HG02759 (cell line): ENCODE data around the gene ELAPOR1.
A peak's percentile ranks its signal among the peaks of the same experiment; 100 is the strongest.

Experiments
- ATAC-seq: cut with Tn5 transposase; IDR thresholded peaks from one replicate; pipeline ENCODE4 v1.9.1; 2021; ENCODE audit warnings: mild to moderate bottlenecking, moderate library complexity; ENCODE audit not compliant: unreplicated experiment

Gene ELAPOR1

GRCh38 chr1:109094871-109095270 lies 19.0 kb upstream of the ELAPOR1 start:
- no peak for ATAC-seq

- ATAC-seq = no peak
Measured at GRCh38 chr1:109095631-109096030, 18.3 kb upstream of the ELAPOR1 start.

GRCh38 chr1:109096120-109096519 lies 17.8 kb upstream of the ELAPOR1 start:
- no peak for ATAC-seq

- peak; percentile 90 for ATAC-seq
Measured at GRCh38 chr1:109099938-109100773, 13.8 kb upstream of the ELAPOR1 start.

- ATAC-seq = no peak
Measured at GRCh38 chr1:109104364-109105151, 9.4 kb upstream of the ELAPOR1 start.

- no peak for ATAC-seq
Measured at GRCh38 chr1:109105881-109106280, 8.0 kb upstream of the ELAPOR1 start.

- ATAC-seq = no peak
Measured at GRCh38 chr1:109107785-109108184, 6.1 kb upstream of the ELAPOR1 start.

- ATAC-seq = no peak
Measured at GRCh38 chr1:109109906-109110305, 4.0 kb upstream of the ELAPOR1 start.

GRCh38 chr1:109111386-109112055 lies 2.4 kb upstream of the ELAPOR1 start:
- ATAC-seq = no peak

- ATAC-seq = peak; percentile 26
Measured at GRCh38 chr1:109112056-109112651, 1.8 kb upstream of the ELAPOR1 start.

- ATAC-seq = peak; percentile 72
Measured at GRCh38 chr1:109112652-109113285, 1.1 kb upstream of the ELAPOR1 start.

- ATAC-seq = no peak
Measured at GRCh38 chr1:109114342-109114674, 393 bp downstream of the ELAPOR1 start.

- ATAC-seq = no peak
Measured at GRCh38 chr1:109115685-109116084, 1.8 kb downstream of the ELAPOR1 start.

- no peak for ATAC-seq
Measured at GRCh38 chr1:109116286-109116685, 2.4 kb downstream of the ELAPOR1 start.

- ATAC-seq = no peak
Measured at GRCh38 chr1:109118089-109118488, 4.2 kb downstream of the ELAPOR1 start.

GRCh38 chr1:109120356-109120755 lies 6.4 kb downstream of the ELAPOR1 start:
- no peak for ATAC-seq

GRCh38 chr1:109131059-109131458 lies 17.1 kb downstream of the ELAPOR1 start:
- no peak for ATAC-seq

GRCh38 chr1:109131800-109132199 lies 17.9 kb downstream of the ELAPOR1 start:
- no peak for ATAC-seq

- ATAC-seq = no peak
Measured at GRCh38 chr1:109133002-109133706, 19.2 kb downstream of the ELAPOR1 start.

- peak; percentile 70 for ATAC-seq
Measured at GRCh38 chr1:109133815-109134214, 19.9 kb downstream of the ELAPOR1 start.
